Measurements from ENCODE around the gene DYNC1I2.
"Not testable (repeated sequence)": the region's sequence is repeated elsewhere in the genome, so short reads cannot be mapped to it uniquely, and the experiment has no call there.

DYNC1I2 gene

DNA sequence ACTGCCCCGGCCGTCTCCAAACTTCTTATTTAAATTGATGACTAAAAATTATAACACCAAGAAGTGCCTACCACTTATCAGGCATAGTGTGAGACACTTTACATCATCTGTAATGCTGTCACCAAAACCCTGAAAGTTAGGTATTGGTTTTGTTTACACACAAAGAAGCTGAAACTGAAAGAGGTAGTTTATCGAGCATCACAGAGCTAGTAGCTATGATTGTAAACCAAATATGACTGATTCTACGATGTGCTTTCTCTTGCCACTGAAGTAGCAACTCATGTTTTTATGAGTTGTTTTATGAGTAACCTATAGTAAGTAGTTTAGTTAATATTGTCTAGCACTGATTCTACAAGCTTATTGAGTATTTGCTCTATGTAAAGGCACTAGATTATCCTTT lies 31.5 kb downstream of the DYNC1I2 start:
- no peak for DNase-seq

DNA sequence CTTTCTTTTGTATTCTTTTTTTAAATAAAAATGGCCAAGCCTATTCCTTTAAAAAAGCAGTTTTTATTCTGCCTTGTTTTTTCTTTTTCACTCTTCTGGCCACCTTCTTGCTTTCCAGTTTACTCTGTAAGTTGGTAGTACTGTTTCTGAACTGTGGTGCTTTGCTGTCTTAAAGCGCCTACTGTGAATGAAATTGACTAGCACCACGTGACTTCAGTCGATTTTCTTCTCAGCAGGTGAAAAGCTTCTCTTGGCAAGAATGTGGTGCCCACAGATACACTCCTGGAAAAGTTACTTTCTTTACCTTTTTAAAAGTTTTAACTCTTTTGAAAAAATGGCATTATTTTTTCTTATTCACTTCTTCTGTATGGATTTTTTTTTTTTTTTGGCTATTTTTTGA lies 32.4 kb downstream of the DYNC1I2 start:
- DNase-seq: no peak

DNA sequence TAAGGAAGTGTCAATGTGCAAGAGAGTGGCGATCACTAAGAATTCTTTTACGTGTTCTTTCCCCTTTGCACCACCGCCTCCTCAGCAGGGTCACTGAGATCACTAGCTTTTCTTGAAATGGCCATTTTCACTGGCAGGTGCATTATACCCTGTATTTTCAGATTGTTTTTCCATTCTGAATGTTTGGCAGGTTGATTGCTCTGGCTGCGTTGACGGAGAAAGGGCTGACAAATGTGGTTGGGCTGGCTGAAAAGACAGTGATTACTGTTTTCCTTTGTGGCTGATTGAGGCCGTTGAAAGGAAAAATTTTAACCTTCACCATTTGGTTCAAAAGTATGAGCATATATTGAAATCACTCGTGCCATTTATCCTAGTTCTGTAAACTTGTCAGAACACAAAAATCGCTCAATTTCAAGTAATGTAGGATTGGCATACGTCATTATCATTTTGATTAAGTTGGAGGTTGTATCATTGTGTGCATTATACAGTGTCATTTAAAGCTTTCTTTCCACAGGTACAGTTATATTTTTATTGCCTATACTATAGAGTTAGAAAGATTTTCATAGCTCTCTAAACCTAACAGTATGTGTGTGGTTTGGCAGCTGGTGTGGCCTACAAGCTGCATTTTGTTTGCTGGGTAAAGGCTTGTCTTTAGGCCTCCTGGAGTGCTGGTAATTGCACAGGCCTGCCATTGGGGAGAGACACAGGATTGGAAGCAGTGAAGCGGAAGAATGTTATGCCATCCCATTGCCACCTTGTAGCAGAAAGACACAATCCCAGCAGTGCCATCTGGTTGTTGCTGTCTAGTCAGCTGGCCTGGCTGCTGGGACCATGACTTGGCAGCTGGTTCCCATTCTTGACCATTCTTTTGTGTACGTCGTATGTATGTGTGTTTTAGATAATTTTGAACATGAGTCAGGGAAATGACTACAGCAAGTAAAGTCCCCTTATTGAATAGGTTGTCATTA lies 36.7 kb downstream of the DYNC1I2 start:
- DNase-seq: no peak

DNA sequence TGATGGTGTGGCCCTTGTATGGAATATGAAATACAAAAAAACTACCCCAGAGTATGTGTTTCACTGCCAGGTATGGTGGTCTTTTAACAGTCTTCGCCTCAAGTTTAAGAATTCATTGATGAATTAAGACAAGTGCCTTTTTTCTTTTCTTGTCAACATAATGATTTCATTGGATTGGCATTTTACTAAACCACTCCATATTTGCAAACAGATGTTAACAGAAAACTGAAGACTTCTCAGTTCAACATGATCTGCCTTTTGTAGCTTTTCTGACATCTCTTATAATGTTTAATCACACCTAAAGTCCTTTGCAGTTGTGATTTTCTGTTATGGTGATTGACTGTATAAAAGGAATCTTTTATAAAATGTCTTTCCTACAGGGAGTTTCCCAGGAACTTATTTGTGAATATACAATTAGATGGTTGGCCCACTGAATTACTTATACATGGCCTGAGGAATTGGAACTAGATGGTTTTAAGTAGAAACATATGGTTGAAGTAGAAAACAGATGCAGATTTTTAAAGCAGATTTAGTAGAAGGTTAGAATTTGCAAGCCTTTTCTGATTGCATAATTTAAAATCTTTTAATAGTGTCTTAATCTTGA lies 39.7 kb downstream of the DYNC1I2 start:
- no peak for DNase-seq

DNA sequence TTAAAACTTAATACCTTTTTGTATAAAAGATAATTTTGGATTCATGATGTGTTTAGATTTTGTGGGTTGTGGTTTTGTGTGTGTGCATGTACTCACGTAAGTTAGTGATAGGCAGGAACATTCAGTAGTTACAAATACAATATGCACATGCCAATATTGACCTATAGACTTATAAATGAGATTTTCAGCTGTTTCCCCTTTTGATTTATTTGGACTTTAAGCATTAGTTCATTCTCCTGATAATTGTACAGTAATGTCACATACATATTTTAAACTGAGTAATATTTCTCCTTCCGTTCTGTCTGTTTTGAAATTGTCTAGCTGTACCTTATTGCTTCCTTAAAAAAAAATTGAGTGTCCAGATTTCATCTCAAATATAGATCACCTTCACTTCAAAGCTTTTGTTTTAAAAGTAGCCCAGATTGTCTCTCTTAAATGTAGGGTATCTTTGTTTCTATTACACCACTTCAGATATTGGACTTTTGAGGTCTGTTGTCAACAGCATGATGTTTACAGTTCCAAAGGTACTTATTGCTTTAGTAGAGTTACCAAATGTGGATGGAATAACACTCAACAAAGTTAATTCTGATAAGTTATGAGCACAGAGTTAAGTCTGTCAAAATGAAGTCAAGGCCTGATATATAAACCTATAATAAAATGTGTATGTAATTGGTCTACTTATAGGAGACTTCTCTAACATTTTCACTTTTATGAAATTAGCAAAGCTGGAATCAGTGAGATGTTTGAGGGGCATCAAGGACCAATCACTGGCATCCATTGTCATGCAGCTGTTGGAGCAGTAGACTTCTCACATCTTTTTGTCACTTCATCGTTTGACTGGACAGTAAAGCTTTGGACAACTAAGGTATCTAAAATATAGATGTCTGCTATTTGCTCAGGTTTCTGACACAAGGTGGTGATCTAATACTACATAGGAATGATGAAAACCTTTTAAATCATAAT lies 42.0 kb downstream of the DYNC1I2 start:
- no peak for DNase-seq

DNA sequence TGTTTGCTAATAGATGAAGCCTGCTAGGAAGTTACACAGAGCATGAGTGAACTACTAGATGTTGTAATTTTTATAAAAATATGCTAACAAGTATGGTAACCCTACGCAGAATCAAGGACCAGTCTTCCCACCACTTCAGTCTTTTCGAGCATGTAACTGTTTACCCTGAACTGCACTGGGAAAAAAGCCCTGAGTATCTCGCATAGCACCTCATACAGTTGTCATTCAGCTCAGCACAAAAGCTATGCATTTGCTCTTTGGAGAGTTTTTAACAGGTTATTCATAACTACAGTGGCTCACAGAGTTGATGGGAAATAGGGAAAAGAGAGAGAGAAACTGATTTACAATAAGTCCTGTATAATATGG lies 42.7 kb downstream of the DYNC1I2 start:
- no peak for DNase-seq

DNA sequence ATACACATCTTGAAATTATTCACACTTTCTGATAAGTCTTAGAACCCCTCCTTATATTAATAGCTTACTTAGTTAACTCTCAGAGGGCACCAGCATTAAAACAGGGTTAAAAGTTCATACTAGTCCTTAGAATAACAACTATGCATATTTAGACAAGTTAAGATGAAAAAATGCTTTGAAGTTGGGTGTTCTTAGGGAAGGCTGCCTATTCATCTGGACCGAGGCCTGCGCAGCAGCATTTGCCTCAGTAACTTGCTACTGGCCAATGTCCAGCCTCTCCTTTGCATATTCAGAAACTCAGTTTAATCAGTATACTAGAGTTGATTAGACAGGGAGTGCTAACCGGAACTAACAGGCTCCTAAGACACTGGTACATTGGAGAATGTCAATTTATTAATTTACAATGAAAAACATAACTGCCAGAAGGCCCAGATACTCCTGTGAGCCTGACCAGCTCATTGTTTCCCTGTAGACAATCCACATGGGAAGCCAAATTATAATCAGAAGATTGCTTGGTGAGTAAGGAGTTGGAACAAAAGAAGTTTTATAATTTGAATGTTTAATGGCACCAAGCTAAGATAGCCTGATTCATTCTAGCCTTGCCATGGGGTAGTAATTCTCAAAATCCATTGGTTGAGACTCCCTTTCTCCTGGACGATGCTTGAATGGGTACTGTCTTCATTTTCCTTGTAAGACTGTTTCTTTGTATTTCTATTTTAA lies 48.9 kb downstream of the DYNC1I2 start:
- DNase-seq: no peak

DNA sequence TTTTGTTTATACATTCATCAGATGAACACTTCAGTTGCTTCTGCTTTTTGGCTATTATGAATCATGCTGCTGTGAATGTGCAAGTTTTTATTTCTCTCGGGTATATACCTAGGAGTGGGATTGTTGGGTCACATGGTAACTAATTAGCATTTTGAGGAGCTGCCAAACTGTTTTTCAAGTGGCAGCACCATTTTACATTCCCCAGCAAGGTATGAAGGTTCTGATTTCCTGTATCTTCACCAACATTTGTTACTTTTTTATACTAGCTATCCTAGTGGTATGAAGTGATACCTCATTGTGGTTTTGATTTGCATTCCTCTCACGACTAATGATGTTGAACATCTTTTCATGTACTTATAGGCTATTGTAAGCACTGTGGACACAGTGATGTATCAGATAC lies 53.9 kb downstream of the DYNC1I2 start:
- DNase-seq: no peak

DNA sequence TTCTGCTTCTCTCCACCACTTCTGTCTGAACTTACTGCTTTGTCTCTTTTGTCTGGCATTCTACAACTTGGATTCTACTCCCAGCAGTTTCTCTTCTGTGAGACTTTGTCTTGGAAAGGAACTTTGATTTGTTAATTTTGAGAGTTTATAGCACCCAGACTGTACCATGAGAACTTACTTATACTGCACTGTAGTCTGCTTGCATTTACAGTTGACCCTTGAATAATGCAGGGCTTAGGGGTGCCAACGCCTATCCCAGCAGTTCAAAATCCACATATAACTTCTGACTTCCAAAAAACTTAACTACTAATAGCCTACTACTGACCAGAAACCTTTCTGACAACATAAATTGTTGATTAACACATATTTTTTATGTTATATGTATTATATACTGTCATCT lies 55.5 kb downstream of the DYNC1I2 start:
- no peak for DNase-seq

DNA sequence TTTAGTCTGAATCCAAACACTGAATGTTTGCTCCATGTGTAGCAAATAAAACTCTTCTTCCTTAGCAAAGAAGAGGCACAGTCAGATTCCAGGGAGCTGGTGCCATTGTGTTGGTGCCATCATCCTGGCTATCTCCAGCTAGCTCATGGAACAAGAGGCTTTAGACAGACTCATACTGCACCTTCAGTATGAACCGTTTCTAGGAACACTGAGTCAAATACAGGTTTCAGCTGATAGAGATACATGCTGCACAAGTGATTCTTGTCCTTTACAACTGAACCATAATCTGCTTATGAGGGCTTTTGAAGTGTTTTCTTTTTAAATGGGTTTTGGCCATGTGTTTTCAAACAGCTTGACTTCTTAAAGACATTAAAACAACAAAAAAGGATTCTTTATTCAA lies 57.9 kb downstream of the DYNC1I2 start:
- DNase-seq: no peak

DNA sequence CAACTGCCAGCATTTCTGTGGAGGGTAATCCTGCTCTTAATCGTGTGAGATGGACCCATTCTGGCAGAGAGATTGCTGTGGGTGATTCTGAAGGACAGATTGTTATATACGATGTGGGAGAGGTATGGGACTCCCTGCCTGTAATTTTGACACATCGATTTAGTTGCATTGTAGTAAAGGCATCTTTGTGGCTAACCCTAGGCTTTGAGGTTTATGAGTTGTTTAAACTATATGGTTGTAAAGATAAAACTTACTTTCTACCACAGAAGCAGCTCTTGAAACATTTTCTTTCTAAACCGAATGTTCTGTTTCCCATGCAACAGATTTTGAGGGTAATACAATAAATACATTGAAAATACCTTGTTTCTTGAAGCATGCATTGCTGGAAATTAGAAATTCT lies 58.5 kb downstream of the DYNC1I2 start:
- DNase-seq: no peak

DNA sequence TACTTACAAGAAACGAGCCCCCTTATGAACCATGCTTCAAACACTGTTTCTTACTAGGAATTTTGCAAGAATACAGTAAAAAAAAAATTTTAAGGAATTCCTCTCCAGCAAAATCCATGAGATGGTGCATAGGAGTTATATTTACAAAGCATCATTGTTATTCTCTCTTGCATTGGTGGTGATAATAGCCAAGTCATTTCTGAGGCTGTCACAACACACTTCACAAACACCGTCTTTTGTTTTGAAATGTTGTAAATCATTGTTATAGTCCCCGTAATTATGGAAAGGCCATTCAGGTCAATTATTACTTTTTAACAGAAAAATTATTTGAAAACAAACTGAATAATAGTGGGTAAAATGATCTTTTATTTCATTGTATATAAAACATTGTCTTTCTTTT lies 60.1 kb downstream of the DYNC1I2 start:
- no peak for DNase-seq

DNA sequence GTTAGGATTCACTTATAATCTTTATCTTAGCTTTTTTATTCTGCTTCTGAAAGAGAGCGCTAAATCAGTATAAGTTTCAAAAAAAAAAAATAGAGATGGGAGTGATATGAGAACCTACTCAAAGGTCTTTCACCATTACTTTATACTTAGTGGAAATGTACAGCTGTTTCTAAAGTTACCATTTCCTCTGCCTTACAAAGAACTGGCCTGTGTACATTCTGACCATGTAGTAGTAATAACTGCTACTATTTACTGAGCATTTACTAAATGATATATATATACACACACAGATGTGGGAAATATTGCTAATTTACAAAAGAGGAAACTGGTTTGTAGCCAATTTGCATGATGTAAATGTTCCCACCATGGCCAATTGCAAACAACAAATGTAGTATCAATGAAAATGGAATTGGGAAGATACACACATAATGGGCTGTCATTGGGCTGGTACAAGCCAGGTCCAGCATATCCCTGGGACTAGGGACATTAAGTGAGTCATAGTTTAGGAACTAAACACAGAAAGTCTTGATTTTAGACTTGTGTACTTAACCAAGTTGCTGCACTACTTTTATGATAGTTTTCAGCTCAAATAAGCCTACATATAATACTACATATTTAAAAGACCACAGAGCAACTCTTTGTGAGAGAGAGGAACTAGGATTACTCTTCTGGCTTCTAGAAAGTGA lies 67.1 kb downstream of the DYNC1I2 start:
- DNase-seq: no peak

DNA sequence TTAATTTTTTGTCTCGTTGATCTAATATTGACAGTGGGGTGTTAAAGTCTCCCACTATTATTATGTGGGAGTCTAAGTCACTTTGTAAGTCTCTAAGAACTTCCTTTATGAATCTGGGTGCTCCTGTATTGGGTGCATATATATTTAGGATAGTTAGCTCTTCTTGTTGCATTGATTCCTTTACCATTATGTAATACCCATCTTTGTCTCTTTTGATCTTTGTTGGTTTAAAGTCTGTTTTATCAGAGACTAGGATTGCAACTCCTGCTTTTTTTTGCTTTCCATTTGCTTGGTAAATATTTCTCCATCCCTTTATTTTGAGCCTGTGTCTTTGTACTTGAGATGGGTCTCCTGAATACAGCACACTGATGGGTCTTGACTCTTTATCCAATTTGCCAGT lies 71.5 kb downstream of the DYNC1I2 start:
- DNase-seq: not testable (repeated sequence)

DNA sequence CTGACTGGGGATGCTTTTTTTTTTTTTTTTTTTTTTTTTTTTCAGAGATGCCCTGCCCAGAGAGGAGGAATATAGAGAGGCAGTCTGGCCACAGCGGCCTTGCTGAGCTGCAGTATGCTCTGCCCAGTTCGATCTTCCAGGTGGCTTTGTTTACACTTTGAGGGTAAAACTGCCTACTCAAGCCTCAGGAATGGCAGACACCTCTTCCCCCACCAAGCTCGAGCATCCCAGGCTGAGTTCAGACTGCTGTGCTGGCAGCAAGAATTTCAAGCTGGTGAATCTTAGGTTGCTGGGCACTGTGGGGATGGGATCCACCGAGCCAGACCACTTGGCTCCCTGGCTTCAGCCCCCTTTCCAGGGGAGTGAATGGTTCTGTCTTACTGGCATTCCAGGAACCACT lies 73.9 kb downstream of the DYNC1I2 start:
- DNase-seq: not testable (repeated sequence)

DNA sequence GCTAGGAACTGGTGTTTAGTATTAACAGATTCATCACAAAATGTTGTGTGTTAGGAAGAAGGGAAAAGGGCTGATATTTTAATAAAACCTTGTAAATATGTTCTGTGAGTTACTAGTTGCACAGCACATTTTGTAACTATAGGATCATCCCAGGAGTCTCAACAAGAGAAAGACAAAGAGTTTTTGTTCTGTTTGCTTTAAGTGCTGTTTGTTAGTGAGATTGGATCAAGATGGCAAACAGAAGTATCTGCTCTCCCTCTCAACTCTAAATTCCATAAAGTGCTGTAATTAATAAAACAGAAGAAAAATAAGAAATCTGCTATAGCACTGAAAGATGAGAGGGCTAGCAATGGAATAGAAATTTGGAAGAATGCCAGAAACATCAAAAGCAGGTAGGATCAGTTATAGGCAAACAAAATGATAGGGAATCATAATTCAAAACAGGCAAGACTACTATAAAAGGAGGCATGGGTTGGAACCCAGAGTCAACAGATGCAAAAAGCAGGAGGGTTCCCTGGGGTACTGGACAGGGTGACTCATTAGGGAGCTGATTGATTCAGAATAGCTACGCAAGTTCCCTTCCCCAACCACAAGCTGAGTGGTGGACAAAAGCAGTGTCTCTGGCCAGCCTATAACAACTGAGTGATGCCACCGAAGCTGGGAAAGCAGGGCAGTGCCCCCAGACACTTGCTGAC lies 75.8 kb downstream of the DYNC1I2 start:
- DNase-seq: no peak

DNA sequence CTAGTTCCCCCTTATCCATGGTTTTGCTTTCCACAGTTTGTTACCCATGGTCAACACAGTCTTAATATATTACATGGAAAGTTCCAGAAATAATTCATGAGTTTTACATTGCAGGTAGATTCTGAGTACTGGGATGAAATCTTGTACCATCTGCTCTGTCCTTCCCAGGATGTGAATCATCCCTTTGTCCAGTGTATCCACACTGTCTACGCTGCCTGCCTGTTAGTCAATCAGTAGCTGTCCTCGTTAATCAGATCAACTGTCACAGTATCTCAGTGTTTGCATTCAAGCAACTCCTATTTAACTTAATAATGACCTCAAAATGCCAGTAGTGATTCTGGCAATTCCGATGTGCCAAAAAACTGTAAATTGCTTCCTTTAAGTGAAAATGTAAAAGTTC lies 76.3 kb downstream of the DYNC1I2 start:
- no peak for DNase-seq

DNA sequence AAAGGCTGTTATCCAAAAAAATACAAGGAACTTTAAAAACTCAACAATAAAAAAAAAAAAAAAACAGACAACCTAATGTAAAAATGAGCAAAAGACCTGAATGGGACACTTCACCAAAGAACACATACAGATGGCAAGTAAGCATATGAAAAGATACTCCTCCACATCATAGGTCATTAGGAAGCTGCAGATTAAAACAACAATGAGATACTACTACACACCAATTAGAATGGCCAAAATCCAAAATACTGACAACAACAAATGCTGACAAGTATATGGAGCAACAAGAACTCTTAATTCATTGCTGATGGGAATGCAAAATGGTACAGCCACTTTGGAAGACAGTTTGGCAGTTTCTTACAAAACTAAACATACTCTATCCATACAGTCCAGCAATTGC lies 84.2 kb downstream of the DYNC1I2 start:
- DNase-seq: no peak

DNA sequence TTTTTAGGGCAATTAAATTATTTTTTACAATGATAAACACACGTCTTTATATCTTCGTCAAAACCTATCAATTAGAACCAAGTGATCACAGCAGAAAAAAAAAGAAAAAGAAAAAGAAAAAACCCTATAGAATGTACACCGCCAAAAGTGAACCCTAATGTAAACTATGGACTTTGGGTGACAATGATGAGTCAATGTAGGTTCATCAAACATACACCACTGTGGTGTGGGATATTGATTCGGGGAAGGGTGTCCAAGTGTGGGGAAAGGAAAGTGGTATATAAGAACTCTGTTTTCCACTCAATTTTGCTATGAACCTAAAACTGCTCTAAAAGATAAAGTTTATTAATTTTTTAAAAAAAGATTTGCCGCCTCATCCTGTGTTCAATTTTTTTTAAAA lies 85.1 kb downstream of the DYNC1I2 start:
- DNase-seq: no peak

DNA sequence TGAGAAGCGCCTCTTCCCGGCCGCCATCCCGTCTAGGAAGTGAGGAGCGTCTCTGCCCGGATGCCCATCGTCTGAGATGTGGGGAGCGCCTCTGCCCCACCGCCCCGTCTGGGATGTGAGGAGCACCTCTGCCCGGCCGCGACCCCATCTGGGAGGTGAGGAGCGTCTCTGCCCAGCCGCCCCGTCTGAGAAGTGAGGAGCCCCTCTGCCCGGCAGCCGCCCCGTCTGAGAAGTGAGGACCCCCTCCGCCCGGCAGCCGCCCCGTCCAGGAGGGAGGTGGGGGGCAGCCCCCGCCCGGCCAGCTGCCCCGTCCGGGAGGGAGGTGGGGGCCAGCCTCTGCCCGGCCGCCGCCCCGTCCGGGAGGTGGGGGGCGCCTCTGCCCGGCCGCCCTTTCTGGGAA lies 87.3 kb downstream of the DYNC1I2 start:
- not testable (repeated sequence) for DNase-seq

DNA sequence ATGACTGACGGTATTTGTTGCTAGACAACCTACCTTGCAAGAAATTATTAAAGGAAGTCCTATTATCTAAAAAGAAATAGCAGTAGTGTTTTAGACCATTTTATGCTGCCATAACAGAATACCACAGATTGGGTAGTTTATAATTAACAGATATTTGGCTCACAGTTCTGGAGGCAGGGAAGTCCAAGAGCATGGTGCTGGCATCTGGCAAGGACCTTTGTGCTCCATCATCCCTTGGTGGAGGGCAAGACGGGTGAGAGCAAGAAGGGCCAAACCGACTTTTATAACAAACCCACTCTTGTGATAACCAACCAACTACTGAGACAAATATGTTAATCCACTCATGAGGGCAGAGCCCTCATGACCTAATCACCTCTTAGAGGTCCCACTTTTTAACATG lies 91.2 kb downstream of the DYNC1I2 start:
- no peak for DNase-seq

Measured in KG1 (cell line).